ENCODE results near the gene CABP2. TPM values are rescaled to one million over a fixed set of nuclear protein-coding genes. Genes with fewer than 3 reads are reported as not detected.

Gene CABP2
- total RNA-seq, 1 donor from 2014 or later = not detected

GRCh38 chr11:67495234-67496005 is 27.8 kb downstream of the CABP2 start:
- no peak for TF ChIP-seq CTCF (IDR thresholded peaks at IDR 0.05; ENCODE audit: insufficient read depth, low read length, severe bottlenecking)
- FAIRE-seq = no peak
- Histone ChIP-seq H3K36me3 (ENCODE audit: control insufficient read depth, insufficient read depth, low read length) (peaks cover 46% of the 10 kb centered on the region), H3K27me3 (ENCODE audit: control insufficient read depth, insufficient read depth, low read length) (no peaks in the 10 kb centered on the region), H3K4me3 (ENCODE audit: low read depth, low read length) (no peak overlapping the region)
- DNase-seq (ENCODE audit: low read depth) = no peak

GRCh38 chr11:67494371-67495233 is 28.6 kb downstream of the CABP2 start:
- Histone ChIP-seq H3K4me3 (ENCODE audit: low read depth, low read length) (no peak overlapping the region), H3K36me3 (ENCODE audit: control insufficient read depth, insufficient read depth, low read length) (peaks cover 42% of the 10 kb centered on the region), H3K27me3 (ENCODE audit: control insufficient read depth, insufficient read depth, low read length) (no peaks in the 10 kb centered on the region)
- no peak for DNase-seq (ENCODE audit: low read depth)
- no peak for TF ChIP-seq CTCF (IDR thresholded peaks at IDR 0.05; ENCODE audit: insufficient read depth, low read length, severe bottlenecking)
- no peak for FAIRE-seq

GRCh38 chr11:67493548-67494370 is 29.5 kb downstream of the CABP2 start:
- Histone ChIP-seq H3K4me3 (ENCODE audit: low read depth, low read length) (no peak overlapping the region), H3K36me3 (ENCODE audit: control insufficient read depth, insufficient read depth, low read length) (peaks cover 41% of the 10 kb centered on the region), H3K27me3 (ENCODE audit: control insufficient read depth, insufficient read depth, low read length) (no peaks in the 10 kb centered on the region)
- FAIRE-seq (no peak), DNase-seq (ENCODE audit: low read depth) (no peak)
- TF ChIP-seq CTCF (IDR thresholded peaks at IDR 0.05; ENCODE audit: insufficient read depth, low read length, severe bottlenecking) = no peak

- no peak for DNase-seq (ENCODE audit: low read depth)
- Histone ChIP-seq H3K27me3 (ENCODE audit: control insufficient read depth, insufficient read depth, low read length) (no peaks in the 10 kb centered on the region), H3K4me3 (ENCODE audit: low read depth, low read length) (no peak overlapping the region), H3K36me3 (ENCODE audit: control insufficient read depth, insufficient read depth, low read length) (peaks cover 36% of the 10 kb centered on the region)
- no peak for FAIRE-seq
- TF ChIP-seq CTCF (IDR thresholded peaks at IDR 0.05; ENCODE audit: insufficient read depth, low read length, severe bottlenecking) = no peak
Measured at GRCh38 chr11:67492801-67493547, 30.3 kb downstream of the CABP2 start.

GRCh38 chr11:67492069-67492727 is 31.0 kb downstream of the CABP2 start:
- Histone ChIP-seq H3K4me3 (ENCODE audit: low read depth, low read length) (no peak overlapping the region), H3K27me3 (ENCODE audit: control insufficient read depth, insufficient read depth, low read length) (no peaks in the 10 kb centered on the region), H3K36me3 (ENCODE audit: control insufficient read depth, insufficient read depth, low read length) (peaks cover 33% of the 10 kb centered on the region)
- TF ChIP-seq CTCF (IDR thresholded peaks at IDR 0.05; ENCODE audit: insufficient read depth, low read length, severe bottlenecking) = no peak
- FAIRE-seq = no peak
- DNase-seq (ENCODE audit: low read depth) = no peak
